Retinal pigment epithelial cell (primary cell): ENCODE results near the gene AKAP13.

Experiments used
- DNase-seq: peaks from one replicate; pipeline ENCODE4 v3.0.0-alpha.2; 2010; ENCODE audit warnings: low read depth
- H3K4me3 ChIP-seq: 2 replicates; pipeline ENCODE4 v1.5.1; 2011; ENCODE audit warnings: mild to moderate bottlenecking, low read length, control low read depth, moderate library complexity
- CTCF ChIP-seq: conservative IDR thresholded peaks from 2 replicates; pipeline ENCODE4 v1.5.1; 2011; ENCODE audit warnings: low read depth, low read length, control low read depth, inconsistent platforms

AKAP13 gene

GRCh38 chr15:85785887-85786780 lies 405.7 kb downstream of the AKAP13 start:
- no peak for TF ChIP-seq CTCF
- DNase-seq: no peak
- H3K4me3 ChIP-seq: no peak overlapping the region

GRCh38 chr15:85786781-85787114 lies 406.3 kb downstream of the AKAP13 start:
- no peak overlapping the region for H3K4me3 ChIP-seq
- no peak for DNase-seq
- TF ChIP-seq CTCF: no peak

GRCh38 chr15:85788771-85789495 lies 408.5 kb downstream of the AKAP13 start:
- no peak for TF ChIP-seq CTCF
- no peak for DNase-seq
- no peak overlapping the region for H3K4me3 ChIP-seq

- no peak for DNase-seq
- no peak for TF ChIP-seq CTCF
- no peak overlapping the region for H3K4me3 ChIP-seq
Observed at GRCh38 chr15:85789496-85789875, 409.1 kb downstream of the AKAP13 start.

- DNase-seq: no peak
- no peak for TF ChIP-seq CTCF
- no peak overlapping the region for H3K4me3 ChIP-seq
Observed at GRCh38 chr15:85792102-85792731, 411.8 kb downstream of the AKAP13 start.

- DNase-seq: no peak
- no peak for TF ChIP-seq CTCF
- H3K4me3 ChIP-seq: peak overlapping the region; percentile 73
Observed at GRCh38 chr15:85792912-85793590, 412.6 kb downstream of the AKAP13 start.
